Measurements from ENCODE around the gene OSBPL5.

- TF ChIP-seq, protein P1, sequence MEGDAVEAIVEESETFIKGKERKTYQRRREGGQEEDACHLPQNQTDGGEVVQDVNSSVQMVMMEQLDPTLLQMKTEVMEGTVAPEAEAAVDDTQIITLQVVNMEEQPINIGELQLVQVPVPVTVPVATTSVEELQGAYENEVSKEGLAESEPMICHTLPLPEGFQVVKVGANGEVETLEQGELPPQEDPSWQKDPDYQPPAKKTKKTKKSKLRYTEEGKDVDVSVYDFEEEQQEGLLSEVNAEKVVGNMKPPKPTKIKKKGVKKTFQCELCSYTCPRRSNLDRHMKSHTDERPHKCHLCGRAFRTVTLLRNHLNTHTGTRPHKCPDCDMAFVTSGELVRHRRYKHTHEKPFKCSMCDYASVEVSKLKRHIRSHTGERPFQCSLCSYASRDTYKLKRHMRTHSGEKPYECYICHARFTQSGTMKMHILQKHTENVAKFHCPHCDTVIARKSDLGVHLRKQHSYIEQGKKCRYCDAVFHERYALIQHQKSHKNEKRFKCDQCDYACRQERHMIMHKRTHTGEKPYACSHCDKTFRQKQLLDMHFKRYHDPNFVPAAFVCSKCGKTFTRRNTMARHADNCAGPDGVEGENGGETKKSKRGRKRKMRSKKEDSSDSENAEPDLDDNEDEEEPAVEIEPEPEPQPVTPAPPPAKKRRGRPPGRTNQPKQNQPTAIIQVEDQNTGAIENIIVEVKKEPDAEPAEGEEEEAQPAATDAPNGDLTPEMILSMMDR (IDR thresholded peaks at IDR 0.05 in 8 of 11, conservative IDR thresholded peaks at IDR 0.05 in 3 of 11) = no peak
- TF ChIP-seq POLR2A (IDR thresholded peaks at IDR 0.05) (no peak), POLR2AphosphoS5 (IDR thresholded peaks at IDR 0.05) (no peak)
Measured at GRCh38 chr11:3165916-3166267, 782 bp upstream of the OSBPL5 start.
